ENCODE measurements around the gene UBR3. TPM values are rescaled to one million over a fixed set of nuclear protein-coding genes. Genes with fewer than 3 reads are reported as not detected.
"Not testable (repeated sequence)": the region's sequence is repeated elsewhere in the genome, so short reads cannot be mapped to it uniquely, and the experiment has no call there.

UBR3 gene
- polyA plus RNA-seq, 4 donors: 34.6 to 45.6 (median 41.4) TPM

DNA sequence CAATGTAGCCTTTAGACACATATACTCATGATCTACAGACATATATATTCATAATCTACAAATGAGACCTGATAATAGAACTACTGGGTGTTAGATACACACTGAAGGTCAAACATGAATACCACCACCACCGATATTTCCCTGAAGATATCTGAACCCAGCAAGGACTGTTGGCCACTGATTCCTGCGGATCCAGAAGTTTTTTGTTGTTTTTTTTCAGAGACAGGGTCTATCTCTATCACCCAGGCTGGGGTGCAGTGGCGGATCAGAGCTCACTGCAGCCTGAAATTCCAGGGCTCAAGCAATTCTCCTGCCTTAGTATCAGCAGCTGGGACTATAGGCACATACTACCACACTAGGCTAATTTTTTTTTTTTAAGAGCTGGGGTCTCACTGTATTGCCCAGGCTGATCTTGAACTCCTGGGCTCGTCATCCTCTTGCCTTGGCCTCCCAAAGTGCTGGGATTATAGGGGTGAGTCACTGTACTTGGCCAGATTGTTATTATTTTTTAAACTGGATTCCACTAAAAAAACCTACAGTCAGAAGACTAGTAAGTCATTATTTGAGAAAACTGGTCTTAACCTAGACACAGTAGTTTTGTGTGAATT is 4.4 kb upstream of the UBR3 start:
- no peak for DNase-seq (ENCODE audit: low read depth in 4 of 4, low spot score in 3 of 4)

DNA sequence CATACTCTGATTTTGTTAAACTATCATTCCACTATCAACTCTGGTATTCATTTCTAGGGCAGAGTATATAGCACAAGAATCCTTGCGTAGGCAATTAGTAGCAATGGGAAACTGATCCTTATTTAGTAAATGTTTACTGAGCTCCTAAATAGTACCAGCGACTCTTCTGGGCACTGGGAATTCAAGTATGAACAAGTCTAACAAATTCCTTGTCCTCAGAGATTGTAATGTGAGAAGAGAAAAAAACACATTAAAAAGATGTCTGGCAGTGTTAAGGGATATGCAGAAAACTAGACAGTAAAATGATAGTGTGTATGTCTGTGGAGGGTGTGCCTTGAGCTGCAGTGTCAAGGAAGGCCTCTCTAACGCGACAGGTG is 3.3 kb upstream of the UBR3 start:
- DNase-seq (ENCODE audit: low read depth in 4 of 4, low spot score in 3 of 4): no peak

DNA sequence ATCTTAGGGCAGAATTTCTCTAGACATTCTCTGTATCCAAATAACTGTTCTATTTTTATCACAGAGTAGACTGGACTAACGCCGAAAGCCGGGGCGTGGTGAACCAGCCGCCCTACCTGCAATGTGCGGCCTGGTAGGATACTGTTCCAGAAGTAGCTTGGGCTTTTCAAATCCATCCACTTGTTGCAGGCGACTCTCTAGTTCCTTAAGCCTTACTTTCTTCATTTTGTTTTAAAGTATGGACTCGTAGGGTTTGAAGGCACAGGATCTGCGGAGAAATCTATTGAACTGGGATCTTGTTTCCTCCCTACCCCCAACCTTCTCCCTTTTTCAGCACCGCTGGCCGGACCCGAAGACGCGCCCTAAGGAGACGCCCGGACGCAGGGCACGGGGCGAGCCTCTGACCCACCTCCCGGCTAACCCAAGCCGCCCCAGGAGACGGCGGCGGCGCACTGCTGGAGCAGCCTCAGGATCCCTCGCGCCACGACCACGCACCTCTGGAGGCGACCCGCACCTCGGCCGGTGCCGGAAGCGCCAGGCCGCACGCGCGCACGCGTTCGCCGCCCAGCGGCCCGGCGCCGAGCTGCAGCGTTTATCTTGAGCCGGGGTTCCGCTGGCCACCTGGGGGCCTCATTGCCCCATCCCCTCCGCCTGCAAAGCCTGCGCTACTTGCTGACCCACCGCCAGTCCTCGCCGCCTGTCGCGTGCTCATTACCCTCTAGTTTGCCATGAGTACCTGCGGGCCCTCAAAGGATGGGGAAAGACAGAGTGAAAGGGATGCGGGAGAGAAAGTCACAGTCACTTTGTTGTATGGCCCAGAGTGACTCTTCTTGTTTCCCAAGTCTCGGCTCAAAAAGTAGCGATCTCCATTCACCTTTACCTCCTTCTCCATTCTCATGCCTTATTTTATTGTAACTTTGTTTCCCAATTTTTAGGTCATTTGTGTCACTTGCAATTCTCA is 2.6 kb upstream of the UBR3 start, which contains the start of gene METTL5:
TSS of gene METTL5 (minus strand) at position 533 of the 961 bp plus-strand sequence. CDS start at position 225, 308 bp downstream.
- DNase-seq (ENCODE audit: low read depth in 4 of 4, low spot score in 3 of 4): peak; percentile 8 to 76 (median 70)

DNA sequence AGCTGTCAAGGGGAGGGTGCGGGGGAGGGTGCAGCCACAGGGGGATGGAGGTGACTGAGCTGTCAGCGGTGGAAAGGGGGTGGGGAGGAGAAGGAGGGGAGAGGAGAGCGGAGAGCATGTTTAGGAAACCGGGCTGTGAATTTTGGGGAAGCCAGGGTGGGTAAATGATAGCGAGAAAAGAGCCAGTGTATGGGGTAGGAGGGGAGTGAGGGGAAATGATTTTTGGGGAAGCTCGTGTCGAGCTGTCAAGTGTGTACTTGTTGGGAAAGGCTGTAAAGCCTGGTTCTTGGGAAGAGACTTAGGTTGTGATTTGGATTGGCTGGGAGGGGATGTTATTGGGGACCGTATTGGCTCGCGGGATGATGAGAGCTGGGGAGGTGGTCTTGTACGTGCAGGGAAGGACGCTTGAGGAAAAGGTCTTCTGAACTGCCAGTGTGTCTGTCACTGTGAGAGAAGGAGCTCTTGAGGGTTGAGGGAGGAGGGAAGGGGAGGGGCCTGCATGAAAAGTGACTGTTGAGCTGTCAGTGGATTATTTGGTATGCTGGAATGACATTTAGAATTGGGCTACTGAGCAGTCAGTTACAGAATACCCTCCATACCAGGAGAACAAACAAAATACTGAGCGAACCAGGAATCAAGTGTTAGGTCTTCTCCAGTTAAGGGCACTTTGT is 1.0 kb downstream of the UBR3 start:
- peak in 1 of 4 donors; percentile 21 for DNase-seq (ENCODE audit: low read depth in 4 of 4, low spot score in 3 of 4)

DNA sequence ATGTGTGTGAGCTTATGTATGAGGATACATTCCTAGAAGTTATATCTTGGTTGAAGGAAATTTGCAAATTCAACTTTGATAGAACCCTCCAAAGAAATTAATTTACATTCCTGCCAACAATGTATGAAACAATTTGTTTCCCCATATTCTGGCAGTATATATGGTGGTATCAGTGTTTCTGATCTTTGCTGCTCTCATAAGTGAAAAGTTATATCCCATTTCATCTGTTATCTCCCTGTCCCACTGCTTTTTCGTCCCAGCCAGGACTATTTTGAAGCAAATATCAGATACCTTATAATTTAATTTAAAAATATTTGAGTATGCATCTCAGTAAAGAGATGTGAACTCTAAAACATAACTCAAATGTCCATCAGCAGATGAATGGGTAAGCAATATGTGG is 7.1 kb downstream of the UBR3 start:
- DNase-seq (ENCODE audit: low read depth in 4 of 4, low spot score in 3 of 4): no peak

DNA sequence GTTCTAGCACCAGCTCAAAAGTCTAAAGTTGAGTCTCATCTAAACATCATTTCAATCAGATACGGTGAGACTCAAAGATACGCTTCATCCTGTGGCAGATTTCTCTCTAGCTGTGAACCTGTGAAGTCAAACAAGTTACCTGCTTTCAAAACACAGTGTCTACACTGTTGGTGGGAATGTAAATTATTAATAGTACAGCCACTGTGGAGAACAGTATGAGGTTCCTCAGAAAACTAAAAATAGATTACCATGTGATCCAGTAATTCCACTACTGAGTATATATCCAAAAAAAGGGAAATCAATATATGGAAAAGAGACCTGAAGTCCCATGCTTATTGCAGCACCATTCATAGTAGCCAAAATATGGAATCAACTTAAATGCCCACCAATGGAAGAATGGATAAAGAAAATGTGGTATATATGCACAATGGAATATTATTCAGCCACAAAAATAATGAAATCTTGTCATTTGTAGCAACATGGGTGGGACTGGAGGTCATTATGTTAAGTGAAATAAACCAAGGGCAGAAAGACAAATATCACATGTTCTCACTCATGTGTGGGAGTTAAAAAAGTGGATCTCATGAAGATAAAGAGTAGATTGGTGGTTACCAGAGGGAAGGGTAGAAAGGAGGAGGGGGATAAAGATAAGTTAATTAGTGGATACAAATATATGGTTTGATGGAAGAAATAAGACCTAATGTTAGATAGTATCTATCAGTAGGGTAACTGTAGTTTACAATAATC is 11.7 kb downstream of the UBR3 start:
- no peak for DNase-seq (ENCODE audit: low read depth in 4 of 4, low spot score in 3 of 4)

DNA sequence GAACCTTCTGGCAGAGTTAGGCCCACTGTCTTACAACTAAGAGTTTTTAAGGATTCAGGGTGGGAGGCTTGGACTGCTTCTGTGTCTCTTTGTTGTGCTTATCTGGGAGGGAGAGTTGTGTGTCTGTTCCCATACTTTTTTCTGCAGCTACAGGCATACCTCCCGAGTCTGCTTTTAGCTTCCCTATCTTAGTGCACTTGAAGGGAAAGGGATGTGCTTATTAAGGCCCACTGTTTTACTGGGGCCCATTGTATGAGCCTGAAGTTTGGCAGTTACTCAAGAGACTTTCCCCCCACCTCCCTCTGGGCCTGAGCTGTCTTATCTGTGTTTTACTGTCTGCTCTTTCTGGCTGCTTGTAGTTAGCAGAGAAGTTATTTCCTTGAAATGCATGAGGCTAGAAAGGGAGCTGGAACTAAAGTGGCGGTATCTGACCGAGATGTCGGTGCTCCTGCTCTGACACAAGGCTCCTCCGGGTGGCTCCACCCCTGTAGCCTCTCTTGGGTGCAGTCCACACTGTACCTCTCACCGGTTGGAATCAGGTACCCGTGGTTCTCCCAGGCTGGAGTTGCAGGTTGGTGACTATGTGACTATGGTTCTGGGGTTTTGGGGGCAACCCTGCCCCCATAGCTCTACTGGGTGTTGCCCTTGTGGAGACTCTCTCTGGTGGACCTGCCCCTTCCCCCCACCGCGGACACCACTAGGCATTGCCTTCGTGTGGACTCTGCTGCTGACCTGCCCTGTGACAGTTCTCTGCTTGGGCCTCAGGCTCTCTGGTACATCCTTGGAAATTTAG is 12.9 kb downstream of the UBR3 start:
- no peak for DNase-seq (ENCODE audit: low read depth in 4 of 4, low spot score in 3 of 4)

DNA sequence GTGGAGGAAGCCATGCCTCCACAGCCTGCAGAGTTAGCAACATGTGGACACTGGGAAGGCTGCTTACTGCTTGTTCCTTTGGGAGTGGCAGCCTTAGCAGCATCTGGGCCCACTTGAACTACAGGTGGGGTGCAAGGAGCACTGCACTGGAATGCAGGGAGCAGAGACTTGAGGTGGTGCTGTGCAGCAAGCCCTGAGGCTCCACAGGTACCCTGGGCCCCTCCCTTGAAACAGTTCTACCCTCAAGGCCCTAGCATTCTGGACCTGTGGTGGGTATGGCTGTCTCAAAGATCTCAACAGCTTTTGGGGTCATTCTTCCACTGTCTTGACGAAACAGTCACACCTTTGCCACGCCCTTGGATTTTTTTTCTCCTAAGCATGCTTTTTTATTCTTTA is 13.5 kb downstream of the UBR3 start:
- DNase-seq (ENCODE audit: low read depth in 4 of 4, low spot score in 3 of 4): no peak

DNA sequence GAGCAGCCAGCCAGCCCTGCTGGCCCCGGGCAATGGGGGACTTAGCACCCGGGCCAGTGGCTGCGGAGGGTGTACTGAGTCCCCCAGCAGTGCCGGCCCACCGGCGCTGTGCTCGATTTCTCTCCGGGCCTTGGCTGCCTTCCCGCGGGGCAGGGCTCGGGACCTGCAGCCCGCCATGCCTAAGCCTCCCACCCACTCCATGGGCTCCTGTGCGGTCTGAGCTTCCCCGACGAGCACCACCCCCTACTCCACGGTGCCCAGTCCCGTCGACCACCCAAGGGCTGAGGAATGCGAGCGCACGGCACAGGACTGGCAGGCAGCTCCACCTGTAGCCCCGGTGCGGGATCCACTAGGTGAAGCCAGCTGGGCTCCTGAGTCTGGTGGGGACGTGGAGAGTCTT is 14.4 kb downstream of the UBR3 start:
- DNase-seq (ENCODE audit: low read depth in 4 of 4, low spot score in 3 of 4): not testable (repeated sequence)

DNA sequence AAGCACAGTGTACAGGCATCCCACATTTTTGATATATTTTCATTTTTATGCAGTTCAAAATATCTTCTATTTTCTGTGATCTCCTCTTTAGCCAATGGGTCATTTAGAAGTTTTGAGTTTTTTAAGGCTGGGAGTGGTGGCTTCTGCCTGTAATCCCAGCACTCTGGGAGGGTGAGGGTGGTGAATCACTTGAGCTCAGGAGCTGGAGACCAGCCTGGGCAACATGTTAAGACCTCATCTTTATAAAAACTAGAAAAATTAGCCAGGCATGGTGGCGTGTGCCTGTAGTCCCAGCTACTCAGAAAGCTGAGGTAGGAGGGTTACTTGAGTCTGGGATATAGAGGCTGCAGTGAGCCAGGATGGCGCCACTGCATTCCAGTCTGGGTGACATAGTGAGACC is 17.8 kb downstream of the UBR3 start:
- DNase-seq (ENCODE audit: low read depth in 4 of 4, low spot score in 3 of 4): no peak

DNA sequence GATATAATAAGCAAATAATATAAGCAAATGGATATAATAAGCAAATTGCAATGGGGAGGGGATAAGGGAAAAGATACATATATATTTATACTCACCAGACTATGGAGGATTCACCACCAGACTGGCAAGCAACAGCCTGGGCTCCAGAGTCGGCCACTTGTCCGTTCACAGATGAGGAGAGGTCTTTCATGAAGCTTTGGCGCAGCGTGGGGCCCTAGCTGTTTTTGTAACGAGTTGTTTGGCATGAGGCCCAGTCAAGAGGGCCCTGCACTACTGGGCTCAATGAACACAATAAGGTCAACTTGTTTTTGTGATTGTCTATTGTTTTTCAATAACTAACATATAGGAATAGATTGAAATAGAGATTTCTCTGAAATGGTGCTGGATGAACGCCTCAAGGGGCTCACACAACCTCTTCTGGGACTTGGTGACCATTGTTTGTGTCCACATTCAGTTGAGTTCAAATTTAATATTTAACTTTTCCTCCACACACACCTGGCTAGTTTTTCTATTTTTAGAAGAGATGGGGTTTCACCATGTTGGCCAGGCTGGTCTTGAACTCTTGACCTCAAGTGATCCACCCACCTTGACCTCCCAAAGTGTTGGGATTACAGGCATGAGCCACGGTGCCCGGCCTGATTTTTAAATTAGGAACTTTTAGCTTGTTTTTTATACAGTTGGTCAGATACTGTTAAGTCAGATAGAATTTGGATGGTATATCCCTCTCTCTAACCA is 21.9 kb downstream of the UBR3 start:
- not testable (repeated sequence) for DNase-seq (ENCODE audit: low read depth in 4 of 4, low spot score in 3 of 4)

DNA sequence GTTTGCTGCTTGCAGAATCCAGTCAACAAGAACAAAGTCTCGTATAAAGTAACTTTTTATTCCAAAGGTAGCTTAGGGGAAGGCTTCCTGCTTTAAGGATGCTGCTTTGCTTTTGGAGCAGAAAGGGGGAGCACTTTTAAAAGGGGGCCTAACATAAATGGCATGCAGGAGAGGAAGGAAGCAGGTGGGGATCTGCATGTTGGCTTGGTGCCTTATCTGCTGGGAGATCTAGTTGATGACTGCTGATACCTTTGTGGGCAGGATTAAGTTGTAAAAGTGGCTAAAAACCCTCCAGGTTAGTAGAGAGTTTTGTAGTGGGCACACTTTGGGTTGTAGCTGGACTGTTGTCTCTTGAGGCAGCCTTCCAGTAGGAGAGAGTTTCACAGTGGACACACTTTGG is 22.5 kb downstream of the UBR3 start:
- no peak for DNase-seq (ENCODE audit: low read depth in 4 of 4, low spot score in 3 of 4)

DNA sequence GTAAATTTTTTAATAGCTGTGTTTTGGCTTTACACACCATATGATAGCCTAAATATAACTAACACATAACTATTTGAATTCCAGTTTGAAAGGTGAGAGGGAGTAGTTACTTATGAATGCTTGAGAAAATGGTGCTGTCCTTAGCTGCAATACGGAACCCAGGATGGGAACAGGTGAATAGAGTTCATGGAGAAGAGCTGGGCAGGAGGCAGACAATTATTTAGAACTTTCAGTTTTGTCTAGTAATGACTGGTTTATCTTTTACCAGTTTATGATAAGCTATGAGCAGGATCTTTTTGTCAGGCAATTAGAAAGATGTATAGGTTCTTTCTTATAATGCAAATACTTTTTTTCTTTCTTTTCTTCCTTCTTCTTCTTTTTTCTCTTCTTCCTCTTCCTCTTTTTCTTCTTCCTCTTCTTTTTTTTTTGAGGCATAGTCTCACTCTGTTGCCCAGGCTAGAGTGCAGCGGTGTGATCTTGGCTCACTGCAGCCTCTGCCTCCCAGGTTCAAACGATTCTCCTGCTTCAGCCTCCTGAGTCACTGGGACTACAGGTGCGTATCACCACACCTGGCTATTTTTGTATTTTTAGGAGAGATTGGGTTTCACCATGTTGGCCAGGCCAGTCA is 25.9 kb downstream of the UBR3 start:
- DNase-seq (ENCODE audit: low read depth in 4 of 4, low spot score in 3 of 4): no peak

DNA sequence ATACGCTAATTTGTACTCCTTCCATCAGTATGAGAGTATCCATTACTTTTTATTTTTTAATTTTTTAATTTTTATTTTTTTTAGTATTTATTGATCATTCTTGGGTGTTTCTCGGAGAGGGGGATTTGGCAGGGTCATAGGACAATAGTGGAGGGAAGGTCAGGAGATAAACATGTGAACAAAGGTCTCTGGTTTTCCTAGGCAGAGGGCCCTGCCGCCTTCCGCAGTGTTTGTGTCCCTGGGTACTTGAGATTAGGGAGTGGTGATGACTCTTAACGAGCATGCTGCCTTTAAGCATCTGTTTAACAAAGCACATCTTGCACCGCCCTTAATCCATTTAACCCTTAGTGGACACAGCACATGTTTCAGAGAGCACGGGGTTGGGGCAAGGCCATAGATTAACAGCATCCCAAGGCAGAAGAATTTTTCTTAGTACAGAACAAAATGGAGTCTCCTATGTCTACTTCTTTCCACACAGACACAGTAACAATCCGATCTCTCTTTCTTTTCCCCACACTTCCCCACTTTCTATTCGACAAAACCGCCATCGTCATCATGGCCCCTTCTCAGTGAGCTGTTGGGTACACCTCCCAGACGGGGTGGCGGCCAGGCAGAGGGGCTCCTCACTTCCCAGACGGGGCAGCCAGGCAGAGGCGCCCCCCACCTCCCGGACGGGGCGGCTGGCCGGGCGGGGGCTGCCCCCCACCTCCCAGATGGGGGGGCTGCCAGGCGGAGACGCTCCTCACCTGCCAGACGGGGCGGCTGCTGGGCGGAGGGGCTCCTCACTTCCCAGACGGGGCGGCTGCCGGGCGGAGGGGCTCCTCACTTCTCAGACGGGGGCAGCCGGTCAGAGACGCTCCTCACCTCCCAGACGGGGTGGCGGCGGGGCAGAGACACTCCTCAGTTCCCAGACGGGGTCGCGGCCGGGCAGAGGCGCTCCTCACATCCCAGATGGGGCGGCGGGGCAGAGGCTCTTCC is 28.3 kb downstream of the UBR3 start:
- not testable (repeated sequence) for DNase-seq (ENCODE audit: low read depth in 4 of 4, low spot score in 3 of 4)

DNA sequence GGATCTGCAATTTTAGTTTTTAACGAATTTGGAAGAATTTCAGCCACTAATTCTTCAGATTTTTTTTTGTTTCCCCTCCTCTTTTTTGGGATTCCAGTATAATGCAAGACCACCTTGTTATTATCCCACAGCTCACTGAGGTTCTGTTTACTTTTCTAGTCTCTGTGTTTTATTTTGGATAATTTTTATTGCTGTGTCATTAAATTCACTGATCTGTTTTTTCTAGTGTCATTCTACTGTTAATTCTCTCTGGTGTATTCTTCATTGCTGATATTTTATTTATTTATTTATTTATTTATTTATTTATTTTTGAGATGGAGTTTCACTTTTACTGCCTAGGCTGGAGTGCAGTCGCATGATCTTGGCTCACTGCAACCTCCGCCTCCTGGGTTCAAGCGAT is 32.2 kb downstream of the UBR3 start:
- no peak for DNase-seq (ENCODE audit: low read depth in 4 of 4, low spot score in 3 of 4)

DNA sequence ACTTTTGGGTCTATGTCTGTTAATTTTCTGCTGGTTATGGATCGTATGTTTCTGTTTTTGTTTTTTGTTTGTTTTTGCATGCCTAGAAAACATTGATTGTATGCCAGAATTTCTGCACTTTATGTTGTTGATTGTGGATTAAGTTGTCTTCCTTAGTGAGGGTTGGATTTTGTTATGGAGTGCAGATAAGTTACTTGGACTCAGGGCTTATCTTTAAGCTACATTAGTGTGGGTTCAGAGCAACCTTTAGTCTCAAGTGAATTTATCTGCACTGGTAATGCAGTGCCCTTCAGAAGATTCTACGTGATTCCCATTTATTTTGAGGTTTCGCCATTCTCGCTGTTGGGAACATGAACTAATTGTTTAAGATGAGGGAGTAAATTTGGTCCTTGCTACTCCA is 32.9 kb downstream of the UBR3 start:
- DNase-seq (ENCODE audit: low read depth in 4 of 4, low spot score in 3 of 4): no peak

DNA sequence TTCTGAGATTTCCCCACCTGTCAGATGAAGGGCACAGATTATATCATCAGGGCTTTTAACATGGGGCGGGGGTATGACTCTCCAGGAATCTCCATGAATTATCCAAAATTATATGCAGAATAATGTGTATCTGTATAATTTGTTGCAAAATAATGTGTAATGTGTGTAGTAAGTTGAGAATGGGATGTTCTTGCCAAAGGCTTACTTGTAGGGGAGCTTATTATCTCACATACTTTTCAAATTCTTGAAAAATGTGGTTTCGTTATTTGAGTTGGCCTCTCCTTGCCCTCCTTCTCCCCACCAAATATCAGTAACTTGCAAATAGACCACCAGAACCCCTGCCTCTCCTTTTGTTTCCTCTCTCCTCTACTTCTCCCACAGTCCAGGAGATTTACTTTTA is 35.6 kb downstream of the UBR3 start:
- DNase-seq (ENCODE audit: low read depth in 4 of 4, low spot score in 3 of 4): no peak

DNA sequence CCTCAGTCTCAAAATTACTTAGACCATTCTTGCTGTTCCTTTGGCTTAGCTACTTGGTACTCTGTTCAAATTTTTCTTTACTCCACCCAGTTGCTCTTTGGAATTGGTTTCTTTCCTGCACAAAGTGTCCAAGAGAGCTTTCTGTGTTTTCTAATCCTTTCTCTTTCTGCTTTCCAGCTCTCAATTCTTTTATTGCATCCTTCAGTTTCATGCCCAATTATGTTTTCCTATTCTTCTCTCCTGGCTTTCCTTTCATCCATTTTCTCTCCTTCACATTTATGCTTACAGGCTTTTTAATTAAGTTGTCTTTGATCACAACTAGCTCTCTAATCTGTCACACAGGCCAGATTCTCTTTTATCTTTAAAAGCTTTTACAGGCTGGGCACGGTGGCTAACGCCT is 38.2 kb downstream of the UBR3 start:
- no peak for DNase-seq (ENCODE audit: low read depth in 4 of 4, low spot score in 3 of 4)
